Kidney glomerular epithelial cell (primary cell): ENCODE results near the gene TTC13.

Experiments used
- DNase-seq: peaks from one replicate; lab custom pipeline; 2025; lab: John Stamatoyannopoulos, UW

TTC13 gene

DNA sequence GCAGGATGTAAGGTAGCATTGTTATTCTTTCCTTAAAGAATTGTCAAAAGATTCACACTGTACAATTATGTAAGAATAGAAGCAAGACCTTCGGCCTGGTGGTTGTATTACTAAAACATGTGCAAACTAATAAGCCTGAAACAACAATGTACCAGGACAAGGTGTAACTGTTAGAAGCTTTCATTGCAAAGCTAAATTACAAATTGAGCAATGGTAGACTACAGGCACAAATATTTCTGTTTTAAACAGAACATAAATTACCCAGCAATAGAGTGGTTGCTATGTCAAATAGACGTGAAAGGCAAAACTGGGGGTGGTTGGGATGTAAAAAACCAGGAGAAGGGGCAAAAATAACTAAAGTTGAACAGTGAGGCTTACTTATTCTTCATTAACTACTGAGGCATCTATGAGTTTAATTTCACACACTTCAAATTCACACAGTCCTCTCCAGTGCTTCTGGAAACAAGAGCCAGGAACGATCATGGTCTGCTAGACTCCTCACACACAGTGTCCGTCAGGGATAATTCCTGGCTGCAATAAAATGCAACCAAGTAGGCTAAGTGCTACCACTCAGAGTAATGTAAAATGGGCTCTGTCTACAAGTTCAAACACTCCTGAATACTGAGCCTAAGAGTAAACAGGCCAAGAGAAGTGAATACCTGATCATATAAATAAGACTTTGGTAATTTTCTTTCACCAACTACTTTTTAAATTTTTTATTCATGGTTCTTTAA lies 71.0 kb downstream of the TTC13 start:
- DNase-seq = no peak

DNA sequence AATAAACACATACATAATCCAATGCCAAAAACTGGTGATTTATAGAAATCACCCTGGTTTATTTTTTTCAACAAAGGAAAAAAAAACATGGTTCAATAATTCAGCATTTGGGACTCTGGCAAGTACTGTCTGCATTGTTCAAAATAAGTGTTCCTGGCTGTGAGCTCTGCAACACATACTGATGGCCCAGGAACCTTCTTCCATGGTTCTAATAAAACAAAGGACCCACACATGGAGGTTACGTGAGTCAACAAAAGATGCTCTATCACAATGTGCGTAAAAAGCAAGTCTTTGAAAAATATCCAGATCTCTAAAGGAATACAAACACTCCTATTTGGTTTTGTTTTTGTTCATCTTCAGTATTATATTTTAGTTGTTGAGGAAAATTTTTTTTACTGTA lies 72.4 kb downstream of the TTC13 start:
- DNase-seq = no peak

- DNase-seq = no peak
Measured at GRCh38 chr1:230905733-230906132, 72.9 kb downstream of the TTC13 start.

DNA sequence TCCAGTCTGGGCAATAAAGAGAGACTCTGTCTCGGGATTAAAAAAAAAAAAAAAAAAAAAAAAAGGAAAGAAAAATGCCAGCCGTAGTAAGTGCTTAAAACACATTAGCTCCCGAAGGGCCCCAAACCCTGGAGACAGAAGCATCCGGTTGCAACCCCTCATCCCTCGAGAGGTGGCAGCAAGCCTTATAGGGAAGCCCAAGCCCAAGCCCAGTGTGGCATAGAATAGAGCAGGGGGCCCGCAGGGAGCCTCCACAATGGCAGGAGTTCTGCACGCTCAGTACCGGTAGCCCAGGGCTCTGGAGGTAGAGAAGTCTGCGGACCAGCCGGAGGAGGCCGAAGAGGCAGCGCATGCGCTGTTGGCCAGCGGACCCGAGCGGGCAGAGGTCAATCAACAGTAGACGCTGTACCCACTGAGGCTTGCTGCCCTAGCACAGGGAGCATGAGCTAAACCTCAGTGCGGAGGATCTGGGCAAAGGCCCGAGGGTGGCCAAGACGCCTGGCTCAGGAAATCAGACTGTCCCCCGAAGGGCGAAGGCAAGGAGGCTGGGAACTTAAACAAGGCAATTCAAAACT lies 76.2 kb downstream of the TTC13 start:
- no peak for DNase-seq

DNA sequence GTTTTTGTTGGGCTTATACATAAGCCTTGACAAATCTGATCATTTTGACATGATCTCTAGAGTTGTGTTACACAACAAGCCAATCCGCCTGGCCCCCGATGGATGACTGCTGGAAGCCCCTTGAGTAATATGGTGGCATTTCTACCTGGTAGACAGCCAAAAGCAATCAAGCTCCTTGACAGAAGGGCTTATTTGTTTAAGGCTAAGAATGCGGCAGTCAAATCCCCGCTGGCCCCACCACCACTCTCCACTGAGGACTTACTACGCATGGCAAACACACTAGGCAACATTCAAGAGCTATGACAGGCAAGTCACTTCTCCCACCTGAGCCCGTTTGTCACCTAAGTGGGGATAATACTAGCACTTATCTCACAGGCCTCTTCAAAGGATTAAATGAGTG lies 77.0 kb downstream of the TTC13 start:
- no peak for DNase-seq

DNA sequence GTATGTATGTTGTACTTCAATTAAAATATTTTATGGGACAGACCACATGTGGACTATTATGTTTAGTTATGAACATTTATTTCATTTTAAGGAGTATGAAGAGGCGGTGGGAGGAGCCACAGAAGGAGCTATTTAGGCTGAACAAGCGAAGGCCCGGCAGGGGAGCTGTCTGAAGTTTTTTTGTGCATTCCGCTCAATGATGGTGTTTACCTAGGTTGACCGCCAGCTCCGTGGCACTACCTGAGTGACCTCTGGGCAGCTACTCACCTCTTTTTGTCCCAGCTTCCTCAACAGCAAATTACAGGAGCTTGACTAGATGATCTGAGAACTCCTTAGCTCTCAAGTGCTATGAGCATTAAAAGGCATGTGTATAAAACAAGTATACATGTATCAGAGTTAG lies 77.7 kb downstream of the TTC13 start:
- DNase-seq = no peak

DNA sequence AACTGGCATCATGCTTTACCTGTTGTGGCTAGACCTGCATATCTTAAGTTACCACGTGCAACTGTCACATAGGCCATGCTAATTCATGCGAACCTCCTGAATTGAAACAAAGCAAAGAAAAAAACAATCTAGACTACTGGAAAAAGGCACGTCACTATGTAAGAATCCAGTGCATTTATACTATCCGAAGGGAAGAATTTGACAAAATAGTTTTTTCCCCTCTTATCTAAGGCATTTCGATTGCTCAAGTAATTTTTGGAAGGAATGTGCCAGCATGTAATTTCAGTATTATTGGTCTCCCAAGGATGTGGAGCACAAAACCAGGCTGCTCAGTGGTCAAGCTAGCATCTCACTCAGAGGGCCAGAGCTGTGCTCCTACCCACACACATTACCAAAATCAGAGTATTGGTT lies 78.8 kb downstream of the TTC13 start:
- no peak for DNase-seq

DNA sequence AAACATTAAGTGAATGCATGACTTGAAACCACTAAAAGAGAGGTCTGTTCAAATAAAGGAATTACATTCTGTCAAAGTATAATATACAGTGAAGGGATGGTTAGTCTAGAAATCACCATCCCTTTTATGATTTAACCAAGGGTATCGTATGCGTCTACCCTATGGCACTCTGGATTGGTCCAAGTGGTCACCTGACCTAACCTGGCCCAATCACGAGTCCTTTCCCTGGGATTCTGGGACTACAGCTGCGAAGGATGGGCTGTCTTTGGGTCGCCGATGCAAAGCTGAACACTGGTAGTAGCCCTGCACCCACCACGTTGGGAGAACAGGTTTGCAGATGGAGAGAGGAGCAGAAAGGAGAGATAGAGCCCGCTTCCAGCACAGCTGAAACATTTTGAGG lies 79.9 kb downstream of the TTC13 start:
- DNase-seq = no peak

DNA sequence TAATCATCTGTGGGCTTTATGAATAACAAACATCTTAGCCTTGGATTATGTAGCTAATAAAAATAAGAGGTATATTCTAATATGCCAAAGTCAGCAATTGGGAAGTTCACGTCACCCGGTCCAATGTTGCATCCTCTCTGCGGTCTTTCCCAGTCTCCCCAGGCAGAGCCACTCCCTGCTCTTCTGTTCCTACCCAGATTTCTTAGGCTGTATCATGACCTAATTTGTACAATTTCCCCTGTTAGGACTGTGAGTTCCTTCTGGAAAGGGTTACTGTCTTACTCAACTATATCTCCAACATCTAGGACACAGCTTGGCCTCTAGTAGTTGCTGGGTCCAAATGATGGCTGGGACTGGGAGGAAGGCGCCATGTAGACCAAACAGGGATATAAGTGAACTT lies 80.5 kb downstream of the TTC13 start:
- DNase-seq = no peak

DNA sequence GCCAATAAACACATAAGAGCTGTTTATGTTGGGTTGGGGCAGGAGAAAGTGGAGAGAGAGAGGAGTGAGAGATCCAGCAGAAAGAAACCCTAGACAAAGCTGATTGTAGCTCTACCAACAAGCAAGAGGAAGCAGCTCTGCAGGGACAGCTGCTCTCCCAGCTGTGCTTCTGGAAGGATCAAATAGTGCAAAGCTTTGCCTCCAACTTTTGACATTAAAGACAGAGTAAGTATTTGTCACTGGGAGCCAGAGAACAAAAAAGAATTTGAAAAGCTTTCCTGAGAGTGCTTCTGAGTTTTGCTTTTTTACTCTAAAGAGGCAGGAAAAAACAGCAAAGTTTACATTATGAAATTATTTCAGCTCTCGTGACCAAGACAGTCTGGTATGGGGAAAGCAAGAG lies 81.9 kb downstream of the TTC13 start:
- DNase-seq = no peak

DNA sequence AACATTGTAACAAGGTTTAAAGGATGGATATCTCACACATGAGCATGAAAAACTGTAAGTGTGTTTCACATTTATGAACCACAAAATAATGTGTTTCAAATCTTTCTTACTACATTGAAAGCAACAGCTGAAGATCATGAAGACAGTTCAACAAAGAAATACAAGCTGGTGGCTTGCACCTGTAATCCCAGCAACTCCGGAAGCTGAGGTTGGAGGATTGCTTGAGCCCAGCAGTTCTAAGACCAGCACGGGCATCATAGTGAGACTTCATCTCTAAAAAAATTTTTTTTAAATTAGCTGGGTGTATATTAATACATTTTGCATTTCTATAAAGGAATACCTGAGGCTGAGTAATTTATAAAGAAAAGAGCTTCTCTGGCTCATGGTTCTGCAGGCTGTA lies 83.2 kb downstream of the TTC13 start:
- DNase-seq = no peak

DNA sequence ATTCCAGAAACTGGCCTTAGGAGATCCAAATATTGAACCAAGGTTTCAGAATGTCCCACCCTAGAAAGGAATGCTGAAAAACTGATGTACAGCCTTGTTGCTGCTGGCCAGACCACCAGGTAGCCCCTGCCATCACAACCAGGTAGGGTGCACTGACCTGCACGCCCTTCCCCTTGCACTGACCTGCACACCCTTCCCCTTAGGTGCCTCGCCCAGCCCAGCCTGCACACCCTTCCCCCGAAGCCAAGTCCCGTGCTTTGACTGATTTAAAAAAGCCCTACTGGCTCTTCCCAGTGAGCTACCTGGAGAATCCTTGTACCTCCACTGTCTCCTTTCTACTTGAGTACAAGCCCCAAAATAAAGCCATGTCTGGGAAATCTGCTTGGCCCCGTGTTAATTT lies 84.0 kb downstream of the TTC13 start:
- DNase-seq = no peak

- DNase-seq = no peak
Measured at GRCh38 chr1:230894032-230894431, 84.6 kb downstream of the TTC13 start.

DNA sequence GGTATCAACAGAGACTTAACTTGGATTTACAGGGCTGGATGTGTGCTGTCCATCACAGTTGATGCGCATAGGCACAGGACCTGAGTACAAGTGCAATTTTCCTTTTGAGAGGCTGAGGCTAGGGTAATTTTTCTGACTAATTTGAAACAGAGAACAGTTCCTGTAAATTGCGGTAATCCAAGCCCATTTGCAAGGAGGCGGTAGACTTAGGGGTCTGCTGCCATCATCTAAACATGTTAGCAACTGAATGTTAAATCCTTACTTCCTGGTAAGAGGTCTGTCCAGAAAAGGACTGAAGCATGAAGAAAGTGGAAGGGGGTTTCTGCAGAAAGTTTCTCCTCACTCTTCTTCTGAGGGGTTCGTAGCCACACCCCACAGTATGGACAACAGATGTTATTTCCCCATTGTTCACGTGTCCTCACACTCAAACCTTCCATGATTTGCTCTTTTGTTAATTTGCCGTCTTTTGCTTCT lies 86.6 kb downstream of the TTC13 start:
- no peak for DNase-seq

DNA sequence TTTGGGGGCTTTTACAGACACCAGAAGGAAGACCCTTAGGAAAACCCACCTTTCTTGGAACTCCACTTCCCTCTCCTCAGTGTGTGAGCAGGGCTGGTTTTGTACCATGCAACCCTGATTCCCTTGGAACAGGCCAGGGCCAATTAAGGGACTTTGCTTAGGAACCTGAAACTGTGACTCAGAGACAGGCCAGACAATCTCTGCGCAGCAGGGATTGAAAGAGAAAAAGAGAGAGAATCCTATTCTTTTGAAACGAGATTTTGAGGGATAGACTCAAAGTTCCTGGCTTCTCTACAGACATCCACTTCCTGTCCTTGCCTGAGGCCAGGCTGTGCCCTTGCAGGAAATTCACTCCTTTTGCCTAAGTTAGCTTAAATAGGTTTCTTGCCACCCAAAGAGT lies 87.2 kb downstream of the TTC13 start:
- DNase-seq = no peak

GRCh38 chr1:230884646-230885045 lies 94.0 kb downstream of the TTC13 start:
- no peak for DNase-seq

DNA sequence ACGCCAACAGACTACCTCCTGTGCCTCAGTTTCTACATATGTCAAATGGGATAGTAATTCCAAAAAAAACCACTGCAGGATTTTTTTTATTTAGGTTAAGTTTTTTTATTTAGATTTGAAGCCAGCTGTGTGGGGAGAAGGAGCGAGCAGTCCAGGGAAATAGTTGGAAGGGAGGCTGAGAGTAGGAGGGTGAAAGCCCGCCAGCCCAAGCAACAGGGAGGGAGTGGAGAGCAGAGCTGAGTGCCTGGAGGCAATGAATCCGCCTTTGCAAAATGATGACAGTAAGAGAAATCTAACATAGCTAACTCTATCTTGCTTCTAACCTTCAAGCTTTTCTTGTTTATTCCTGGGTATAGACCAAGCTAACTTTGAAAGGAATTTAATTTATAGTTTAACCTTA lies 94.7 kb downstream of the TTC13 start:
- DNase-seq = no peak

DNA sequence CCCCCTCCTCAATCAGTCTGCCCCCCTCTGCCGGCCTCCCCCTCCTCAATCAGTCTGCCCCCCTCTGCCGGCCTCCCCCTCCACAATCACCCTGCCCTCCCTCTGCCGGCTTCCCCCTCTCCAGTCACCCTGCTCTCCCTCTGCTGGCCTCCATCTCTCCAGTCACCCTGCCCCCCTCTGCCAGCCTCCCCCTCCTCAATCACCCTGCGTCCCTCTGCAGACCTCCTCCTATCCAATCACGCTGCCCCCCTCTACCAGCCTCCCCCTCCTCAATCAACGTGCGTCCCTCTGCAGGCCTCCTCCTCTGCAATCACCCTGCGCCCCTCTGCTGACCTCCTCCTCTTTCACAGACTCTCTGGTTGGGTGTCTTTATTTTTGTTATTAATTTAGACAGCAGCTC lies 98.9 kb downstream of the TTC13 start:
- DNase-seq = no peak

DNA sequence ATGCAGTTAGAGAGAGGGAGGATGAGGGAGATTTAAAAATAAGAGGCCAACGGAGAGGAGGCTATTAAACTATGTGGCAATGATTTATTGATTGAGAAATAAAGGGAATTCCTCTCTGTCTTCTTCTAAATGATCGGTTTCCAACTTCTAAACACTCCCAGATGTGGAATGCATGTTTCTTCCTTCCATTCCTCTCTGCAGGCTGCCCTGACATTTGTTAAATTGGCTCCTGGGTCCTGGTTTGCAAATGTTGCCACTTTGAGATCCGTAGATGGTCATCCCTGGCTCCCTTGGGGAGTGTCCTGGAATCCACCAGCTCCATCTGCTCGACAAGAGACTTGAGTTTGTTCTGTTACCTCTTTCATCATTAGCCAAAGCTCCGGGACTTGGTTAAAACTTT lies 100.1 kb downstream of the TTC13 start:
- no peak for DNase-seq

DNA sequence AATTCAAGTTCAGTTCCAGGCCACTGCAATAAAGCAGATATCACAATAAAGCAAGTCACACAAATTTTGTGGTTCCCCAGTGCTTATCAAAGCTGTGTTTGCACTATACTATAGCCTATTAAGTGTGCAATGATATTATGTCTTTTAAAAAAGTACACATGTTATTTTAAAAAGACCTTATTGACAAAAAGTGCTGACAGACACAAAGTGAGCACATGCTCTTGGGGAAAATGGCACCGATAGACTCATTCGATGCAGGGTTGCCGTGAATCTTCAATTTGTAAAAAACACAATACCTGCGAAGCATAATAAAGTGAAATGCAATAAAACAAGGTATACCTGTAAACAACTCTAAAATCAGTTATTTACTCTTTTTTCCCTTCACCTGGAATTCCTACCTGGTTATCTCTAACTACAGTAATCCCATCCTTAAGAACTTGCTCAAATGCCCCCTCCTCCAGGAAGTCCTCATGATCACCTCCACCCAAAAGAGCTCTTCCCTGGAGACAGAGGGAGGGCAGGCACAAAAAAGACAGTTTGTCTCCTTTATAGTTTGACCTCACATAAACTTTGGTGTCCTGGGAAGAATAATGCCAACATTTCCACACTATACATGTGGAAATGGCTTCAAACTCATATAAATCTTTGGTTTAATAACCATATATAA lies 100.6 kb downstream of the TTC13 start:
- DNase-seq = no peak

- no peak for DNase-seq
Measured at GRCh38 chr1:230877146-230877923, 101.3 kb downstream of the TTC13 start.

GRCh38 chr1:230876660-230877059 lies 102.0 kb downstream of the TTC13 start:
- no peak for DNase-seq

- no peak for DNase-seq
Measured at GRCh38 chr1:230875370-230875769, 103.3 kb downstream of the TTC13 start.
